SK-N-MC (cell line): ENCODE data around the gene SLC35D2.

ENCODE experiments used
- EZH2 ChIP-seq: fragments of 200-600 bp; sonication (generic); IDR thresholded peaks from one replicate; pipeline ENCODE4 v1.6.1; 2017; ENCODE audit warnings: antibody characterized with exemption
- FOXP2 ChIP-seq: optimal IDR thresholded peaks from 2 replicates; pipeline ENCODE3; 2011; ENCODE audit warnings: mild to moderate bottlenecking, moderate library complexity; ENCODE audit not compliant: insufficient read depth; ENCODE audit errors: extremely low read length, control extremely low read depth
- POLR2AphosphoS5 ChIP-seq: IDR thresholded peaks from 2 replicates; pipeline ENCODE4 v1.6.1; 2012; ENCODE audit warnings: mild to moderate bottlenecking, low read depth, low read length, borderline replicate concordance

- TF ChIP-seq POLR2AphosphoS5 (no peak), EZH2 (no peak), FOXP2 (no peak)
These were observed 25.1 kb upstream of the SLC35D2 start for GRCh38 chr9:96408409-96409280.
